OCI-M2 (cell line): ENCODE results near the gene DISC1.

Source experiments
- DNase-seq: peaks from one replicate; lab custom pipeline; 2025; ENCODE audit not compliant: unreplicated experiment; lab: John Stamatoyannopoulos, UW

The DISC1 gene

DNA sequence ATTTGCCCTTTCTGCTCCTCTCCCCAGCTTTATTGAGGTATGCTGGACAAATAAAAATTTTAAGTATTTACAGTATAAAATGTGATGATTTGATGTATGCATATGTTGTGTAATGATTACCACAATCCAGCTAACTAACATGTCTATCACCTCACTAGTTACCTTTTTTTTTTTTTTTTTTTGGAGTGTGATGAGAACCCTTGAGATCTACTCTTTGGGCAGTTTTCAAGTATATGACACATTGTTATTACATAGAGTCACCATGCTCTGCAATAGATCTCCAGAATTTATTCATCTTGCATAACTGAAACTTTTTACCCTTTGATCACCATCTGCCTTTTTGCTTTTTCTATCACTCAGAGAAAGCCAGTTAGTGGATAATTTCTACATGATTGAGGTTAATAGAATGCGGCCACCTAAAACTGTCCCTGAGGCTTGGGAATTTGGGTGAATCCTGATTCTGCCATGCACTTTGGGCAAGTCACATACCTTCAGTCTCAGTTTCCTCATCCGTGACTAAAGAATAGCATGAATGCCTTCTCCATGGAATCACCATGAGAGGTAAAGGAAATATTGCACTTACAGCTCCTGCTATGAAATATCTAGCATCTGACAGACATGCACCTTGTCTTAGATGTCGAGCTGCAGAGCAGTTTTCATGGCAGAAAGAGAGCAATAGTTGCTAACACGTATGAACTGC, 295.2 kb downstream of the DISC1 start:
- DNase-seq = no peak

DNA sequence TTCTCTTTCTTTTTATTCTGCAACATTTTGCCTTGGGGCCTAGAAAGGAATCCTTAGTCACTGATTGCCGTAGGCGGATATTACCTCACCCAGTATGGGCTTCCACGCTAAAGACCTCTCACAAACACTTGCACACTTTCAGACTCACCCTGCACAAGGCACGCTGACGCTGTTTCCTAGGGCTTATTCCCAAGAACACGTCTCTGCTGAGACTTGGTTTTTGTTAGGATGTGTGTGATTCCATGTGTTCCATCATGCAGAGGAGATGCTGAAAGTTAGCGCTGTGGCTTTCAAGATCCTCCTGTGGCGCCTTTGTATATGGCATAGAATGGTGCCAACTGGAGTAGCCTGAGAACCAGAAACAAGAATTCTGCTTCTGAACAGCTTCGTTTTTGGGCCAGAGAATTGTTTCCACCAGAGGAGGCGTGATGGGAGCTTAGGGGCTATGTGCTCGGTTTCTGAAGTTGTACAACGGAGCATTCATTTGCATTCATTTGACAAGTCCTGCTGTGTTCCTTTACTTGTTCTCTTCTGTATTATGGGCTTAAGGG, 297.0 kb downstream of the DISC1 start:
- no peak for DNase-seq

DNA sequence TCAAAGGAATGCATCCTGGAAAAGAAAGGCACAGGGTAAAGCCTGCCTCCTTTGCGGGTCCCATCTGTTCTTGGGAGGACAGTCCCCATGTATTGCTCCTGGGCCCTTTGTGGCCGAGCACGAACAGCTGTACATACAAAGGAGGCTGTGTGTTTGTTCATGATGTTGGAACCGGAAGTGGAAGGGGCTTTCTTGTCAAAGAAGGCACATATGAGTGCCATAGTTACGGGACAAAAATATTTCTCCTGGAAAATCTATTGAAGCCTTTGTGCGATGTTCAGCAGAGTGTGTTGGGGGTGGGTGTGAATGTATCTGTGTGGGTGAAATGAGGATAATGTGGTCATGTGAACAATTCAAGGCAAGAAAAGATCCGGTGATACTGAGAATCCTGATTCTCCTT, 297.6 kb downstream of the DISC1 start:
- DNase-seq = no peak

DNA sequence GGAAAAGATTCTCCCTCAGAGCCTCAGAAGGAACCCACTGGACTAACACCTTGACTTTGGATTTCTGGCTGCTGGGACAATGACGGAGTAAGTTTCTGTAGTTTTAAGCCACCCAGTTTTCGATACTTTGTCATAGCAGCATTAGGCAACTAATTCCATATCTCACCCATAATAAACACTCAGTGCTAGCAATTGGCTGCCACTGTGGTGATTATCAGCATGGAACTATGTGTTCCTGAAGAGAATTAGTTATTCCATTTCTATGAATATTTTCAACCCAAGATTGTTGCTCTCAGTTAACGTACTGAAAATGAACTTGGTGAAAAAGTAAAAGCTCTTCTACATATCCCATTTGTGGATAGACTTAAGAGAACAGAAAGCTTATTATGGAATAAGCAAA, 299.3 kb downstream of the DISC1 start:
- no peak for DNase-seq

DNA sequence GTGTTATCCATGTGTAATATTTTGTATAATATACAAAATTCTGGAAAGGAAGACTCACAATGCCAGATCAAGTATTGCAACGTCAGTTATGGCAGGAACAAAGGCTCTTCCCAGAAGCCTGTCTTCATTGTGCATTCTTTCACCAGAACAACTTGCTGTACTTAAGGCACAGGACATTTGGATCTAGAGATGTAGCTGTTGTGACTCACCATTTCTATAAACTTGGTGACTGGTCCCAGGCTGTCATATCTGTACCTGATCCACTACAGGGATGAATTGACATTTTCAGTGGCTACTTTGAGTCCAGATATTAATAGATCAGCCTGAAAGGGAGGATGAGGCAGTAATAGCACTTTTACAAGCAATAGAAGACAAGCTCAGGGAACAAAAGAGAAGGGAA, 299.8 kb downstream of the DISC1 start:
- DNase-seq = no peak

DNA sequence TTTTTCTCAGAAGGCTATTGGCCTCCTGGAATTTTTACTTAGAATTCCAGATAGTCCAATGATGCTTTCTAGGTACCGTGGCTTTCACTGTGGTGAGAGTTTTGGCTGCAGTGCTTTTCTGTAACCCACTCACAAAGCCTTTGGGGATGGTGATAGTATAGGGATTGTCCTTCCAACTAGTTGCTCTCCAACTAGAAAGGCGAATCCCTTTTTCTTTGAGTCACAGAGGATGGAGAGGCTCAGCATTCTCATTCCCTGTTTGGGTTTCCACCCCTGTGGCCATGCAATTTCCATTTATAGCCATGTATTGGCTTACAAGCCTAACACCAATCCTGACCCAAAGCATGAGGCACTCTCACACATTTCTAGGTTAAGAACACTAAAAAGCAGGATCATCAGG, 300.3 kb downstream of the DISC1 start:
- no peak for DNase-seq

DNA sequence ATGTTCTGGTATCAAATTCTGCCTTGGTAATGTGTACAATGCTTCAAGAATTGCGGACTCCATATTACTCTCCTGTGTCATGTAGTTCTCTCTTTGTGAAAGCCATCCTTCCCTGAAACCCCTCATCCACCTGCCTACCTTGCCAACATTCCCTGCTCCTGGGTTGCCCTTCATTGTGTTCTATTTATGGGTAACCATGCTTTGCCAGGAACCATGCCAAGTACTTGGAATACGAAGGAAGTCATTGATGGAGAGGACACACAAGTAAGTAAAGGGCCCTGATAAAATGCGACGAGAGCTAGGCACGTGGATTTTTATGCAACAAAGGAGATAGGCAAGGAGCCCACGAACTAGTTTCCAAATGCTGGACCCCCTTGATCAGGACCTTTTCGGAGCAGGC, 300.8 kb downstream of the DISC1 start:
- no peak for DNase-seq

DNA sequence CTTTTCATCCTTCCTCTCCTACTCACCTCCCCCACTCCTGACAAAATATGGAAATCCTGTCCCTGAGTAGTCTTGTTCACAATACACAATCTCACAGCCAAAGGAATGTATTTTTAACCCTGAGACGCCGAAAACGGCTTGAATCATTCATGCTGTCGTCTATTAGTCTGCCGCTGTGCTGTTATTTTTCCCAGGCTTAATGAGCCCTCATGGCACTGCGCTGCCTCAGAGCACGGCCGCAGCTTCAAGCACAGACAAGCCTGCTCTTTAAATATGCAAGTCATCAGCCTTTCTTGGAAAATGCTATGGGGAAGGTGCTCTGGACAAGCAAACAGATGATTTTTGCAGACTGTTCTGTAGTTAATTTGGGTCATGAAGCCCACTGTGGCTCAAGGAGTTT, 302.7 kb downstream of the DISC1 start:
- DNase-seq = no peak

DNA sequence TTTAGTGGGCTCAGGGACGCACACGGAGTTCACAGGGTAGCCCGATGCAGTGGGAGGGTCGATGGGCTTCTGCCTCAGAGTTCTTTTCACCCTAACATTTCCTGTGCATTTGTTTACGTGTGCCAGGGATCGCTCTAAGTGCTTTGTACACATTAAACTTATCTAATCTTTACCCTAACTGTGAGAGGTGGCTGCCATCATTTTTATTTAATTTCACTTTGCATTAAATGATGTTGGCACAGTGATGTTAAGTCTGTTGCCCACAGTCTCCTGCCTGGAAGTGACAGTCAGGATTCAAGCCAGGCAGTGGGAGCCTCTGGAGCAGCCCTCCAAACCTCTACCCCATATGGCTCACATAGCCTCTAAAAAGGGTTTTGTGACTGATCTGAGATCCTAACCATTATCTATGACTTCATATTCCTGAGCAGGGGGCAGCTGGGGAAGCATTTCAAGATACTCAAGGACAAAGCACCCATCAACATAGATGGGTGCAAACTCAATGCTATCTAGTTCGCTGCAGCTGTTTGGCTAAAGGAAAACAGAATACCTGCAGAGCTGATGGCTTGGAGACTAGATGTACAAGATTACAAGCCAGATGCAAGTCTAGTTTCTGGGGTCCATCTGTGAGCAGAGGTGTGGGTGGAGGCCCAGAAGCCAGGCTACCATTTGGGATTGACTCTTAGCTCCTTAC, 303.8 kb downstream of the DISC1 start:
- DNase-seq = no peak

DNA sequence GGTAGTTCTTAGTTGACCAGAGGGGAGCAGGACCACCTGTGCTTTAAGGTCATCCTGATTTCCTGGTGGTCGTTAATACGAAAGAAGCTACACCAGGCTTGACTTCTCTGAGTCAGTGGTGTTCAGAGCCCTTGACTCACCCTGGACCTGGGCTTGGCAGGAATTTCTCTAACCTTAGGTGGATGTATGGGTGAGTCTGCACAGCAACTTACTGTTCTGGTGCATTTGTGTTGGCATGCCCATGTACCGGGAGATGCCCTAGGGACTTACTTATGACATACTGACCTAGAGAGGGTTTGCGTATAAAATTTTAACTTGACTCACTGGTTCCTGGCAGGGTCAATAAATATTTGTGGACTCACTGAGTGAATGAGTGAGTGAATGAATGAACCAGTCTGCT, 304.6 kb downstream of the DISC1 start:
- no peak for DNase-seq

DNA sequence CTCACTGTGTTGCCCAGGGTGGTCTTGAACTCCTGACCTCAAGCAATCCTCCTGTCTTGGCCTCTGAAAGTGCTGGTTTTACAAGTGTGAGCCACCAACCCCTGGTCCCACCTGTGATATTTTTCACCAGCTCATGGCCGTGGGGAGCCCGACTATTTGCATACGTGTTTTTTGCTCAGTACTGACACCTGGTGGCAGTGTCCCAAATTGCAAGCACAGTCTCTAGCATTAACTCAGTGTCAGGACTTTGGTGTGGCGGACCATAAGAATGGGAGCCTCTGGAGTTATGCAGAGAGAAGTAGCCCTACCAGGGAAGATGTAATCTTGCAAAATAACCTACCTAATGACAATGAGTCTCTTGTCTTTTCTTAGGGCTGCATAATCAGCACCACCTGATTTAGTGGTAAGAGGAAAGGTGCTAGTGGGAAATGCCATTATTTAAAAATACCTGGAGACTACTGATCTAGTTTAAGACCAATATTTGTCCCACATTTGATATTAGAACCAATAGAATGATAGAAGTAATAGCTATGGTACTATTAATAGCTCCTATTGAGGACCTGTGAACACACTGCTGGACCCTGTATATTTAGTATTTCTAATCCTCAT, 305.4 kb downstream of the DISC1 start:
- DNase-seq = no peak

DNA sequence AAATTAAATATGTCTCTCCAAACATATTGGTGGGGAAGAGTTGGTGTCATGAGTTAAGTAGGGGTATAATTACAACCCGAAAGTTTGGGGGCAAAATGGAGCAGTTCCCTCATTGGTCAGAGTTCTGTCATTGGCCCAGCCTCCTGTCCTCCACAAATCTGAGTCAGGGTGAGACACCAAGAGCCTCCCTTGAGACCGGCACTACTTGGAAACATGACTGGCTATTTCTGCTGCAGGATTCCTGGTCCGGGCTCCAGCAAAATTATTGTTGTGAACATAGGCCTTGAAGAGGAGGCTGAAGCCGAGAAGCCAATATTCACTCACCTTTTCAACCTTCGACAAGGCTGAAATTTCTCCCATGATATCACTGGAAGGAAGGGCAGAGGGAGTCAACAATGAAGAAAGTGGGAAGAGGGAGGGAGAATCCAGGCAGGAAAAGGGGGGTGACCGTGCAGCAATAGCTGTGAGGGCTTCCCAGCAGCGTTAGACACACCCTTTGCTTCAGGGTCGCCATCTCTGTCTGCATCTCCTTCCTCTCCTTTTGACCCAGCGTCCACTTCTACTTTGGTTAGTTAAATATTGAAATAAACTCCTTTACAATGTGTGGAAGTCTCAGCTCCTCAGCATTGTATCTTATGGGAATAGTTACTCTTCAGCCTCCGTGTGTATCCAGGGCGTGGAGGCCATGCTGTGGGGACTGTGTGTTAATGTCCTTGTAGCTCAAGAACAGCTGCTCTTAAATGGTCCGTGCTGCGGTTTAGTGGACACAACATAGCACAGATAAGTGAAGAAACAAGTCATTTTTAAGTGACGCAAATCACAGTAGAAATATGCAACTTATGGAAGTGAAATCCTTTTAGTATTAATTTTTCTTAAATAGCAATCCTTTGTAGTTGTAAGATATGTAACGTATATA, 307.4 kb downstream of the DISC1 start:
- DNase-seq = no peak

DNA sequence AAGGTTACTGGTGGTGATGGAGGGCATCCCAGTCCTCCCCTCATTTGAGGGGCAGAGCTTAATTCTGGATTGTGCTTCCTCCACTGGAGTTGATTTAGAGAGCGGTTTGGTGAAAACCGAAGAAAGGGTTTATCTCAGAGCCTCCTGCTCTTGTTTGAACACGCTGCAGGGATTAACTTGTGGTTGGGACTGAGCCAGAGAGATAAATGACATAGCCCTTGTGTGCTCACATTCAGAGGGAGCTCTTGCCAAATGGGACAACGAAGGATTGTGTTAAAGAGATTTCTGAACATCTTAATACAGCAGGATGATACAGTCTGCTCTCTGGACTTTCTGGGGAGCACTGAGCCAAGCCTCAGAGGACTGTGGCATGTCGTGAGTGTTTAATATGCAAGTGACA, 308.2 kb downstream of the DISC1 start:
- DNase-seq = peak; percentile 60

DNA sequence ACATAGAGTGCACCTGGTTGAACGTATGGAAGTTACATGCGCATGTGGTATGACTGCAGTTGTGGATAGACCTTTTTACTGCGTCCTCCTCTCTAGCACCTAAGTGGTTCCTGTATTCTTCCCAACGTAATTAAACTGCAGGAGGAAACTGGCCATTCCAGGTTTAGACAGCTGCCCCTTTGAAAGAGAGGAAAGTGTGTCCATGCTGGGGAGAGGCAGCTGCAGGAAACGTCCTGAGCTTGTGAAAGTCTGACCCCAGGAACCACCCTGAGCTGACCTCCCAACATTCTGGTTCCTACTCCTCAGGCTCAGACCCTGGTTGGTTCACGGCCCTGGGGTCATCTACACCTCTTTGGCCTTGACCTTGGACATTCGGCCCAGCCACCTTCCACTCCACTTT, 309.3 kb downstream of the DISC1 start:
- DNase-seq = no peak

DNA sequence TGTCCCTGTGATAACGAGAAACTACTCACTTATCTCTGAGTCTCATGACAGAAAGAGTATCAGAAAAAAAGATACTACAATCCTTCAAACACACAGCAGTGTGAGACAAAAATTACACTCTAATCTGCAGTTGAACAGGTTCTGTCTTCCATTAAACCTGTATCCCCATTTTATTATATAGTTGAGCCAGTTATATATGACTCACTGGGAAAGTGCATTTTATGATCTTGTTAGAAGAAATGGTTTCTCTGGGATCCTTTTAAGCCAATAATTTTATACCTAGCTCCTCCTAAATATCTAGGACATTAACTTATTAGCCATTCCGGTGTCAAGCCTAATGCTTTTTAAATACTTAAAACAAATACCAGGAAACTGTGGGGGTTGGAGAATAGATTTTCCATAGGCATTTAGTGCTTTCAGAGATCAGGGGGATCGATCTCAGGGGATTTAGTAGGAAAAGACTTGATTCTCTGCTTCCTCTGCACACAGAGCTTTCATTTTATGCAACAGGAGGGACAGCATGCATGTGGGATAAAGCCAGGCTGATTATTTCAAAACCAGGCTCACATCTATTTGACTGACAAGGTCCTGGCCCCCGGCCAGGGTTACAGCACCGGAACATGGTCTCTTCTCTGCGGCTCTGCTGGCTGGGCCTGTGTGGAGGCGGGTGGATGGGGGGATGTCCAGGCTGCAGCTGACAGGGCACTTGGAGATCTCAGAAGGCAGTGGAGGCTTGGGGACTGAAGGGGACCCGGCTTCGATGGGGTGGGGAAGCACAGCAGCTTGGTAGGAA, 310.6 kb downstream of the DISC1 start:
- no peak for DNase-seq

DNA sequence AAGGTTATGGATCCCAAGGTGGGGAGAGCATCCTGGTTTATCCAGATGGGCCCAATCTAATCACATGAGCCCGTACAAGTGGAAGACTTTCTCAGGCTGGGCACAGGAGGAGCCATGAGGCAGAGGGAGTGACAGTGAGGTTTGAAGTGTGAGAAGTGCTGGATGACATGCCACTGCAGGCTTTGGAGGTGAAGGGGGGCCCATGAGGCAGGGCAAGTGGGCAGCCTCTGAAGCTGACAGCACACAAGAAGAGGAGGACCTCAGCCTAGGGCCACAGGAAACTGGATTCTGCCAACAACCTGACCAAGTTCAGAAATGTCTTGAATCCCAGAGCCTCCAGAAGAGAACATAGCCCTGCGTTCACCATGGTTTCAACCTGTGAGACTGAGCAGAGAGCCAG, 311.6 kb downstream of the DISC1 start:
- no peak for DNase-seq

DNA sequence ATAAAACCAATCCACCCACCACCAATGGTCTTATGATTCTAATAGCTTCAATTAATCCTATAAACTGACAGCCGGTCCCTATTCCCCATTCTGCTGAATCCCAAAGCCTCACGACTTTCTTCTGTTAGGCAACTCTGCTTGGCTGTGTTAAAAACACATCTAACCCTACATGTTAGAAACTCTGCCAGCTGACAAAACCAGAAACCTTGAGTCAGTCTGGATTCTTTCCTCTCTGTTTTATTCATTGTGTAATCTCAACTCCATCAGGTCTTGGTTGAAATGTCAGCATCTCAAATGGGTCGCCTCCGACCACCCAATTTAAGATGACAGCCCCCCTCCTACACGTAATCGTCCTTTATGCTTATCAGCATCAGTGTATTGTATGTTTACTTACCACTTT, 312.1 kb downstream of the DISC1 start:
- DNase-seq = no peak

DNA sequence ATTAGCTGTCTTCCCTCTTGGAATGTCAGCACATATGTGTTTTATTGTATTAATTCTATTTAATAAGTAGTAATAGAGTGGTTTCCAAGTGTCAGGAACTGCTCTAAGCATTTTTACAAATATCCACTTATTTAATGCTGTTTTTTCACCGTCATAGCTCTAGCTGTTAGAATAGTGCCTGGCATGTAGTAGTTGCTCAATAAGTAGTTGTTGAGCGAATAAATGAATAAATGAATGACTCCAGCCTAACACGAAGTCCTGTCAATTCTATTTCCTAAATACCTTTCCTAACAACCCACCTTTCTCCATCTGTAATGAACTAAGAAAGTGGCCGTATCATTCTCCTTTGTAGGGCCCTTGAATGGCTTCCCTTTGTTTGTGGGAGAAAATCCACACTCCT, 312.5 kb downstream of the DISC1 start:
- no peak for DNase-seq

DNA sequence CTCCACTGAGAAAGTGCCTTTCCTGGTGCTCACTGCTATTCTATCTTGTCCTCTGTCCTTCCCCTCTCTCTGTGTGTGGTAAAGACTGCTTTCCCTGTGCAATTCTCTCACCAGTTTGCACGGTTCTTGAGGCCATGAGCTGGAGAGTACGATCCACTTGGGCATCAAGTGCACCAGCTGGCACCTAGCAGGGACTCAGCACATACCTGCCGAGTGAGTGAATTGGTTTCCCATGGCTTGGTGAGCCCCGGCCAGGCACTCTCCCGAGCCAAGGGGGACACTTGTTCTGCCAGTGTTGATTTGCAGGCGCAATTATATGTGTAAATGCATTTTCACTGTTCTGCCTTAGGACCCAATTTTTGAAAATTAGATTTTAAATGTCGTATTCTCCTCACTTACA, 313.5 kb downstream of the DISC1 start:
- DNase-seq = no peak

DNA sequence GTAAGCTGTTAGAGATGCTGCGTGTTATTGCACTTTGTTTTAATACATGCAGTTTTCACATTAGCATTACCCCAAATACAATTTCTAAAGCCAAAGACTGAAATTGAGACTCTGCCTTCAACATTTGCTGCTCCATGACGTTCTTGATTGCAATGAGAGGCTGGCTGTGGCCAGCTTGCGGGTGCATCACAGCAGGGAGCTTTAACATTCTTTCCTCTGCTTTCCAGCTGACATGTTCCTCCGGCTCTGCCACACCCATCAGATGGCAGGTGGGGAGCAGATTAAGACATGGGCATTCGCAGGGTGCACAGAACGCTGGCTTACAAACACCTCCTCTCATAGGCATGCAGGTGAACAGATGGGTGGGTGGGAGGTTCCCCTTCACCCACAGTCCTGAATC, 314.1 kb downstream of the DISC1 start:
- no peak for DNase-seq
